GM13977 (cell line): Measurements from ENCODE around the gene PRDM16.

Experiments
- DNase-seq: peaks from one replicate; pipeline ENCODE4 v3.0.0; 2012; ENCODE audit warnings: low spot score
- CTCF ChIP-seq: IDR thresholded peaks from 2 replicates; pipeline ENCODE4 v1.5.1; 2012; ENCODE audit warnings: mild to moderate bottlenecking, control low read depth; ENCODE audit not compliant: insufficient read depth; ENCODE audit errors: extremely low read depth, missing control alignments
- in situ Hi-C: fragments of 300-500 bp; cut with MboI; formaldehyde crosslinking; loops from one replicate; pipeline ENCODE4 v1.12.0; 2022; ENCODE audit warnings: low sequenced_read_pairs, low pct_unique_long_range_greater_than_20kb, mixed read lengths, inconsistent platforms; ENCODE audit not compliant: unreplicated experiment

PRDM16 gene

GRCh38 chr1:3341236-3341994 lies 272.4 kb downstream of the PRDM16 start:
- no peak for DNase-seq
- no peak for TF ChIP-seq CTCF
- in situ Hi-C loops = no loop called here

GRCh38 chr1:3342960-3343359 lies 274.0 kb downstream of the PRDM16 start:
- in situ Hi-C loops = no loop called here
- no peak for DNase-seq
- no peak for TF ChIP-seq CTCF

GRCh38 chr1:3344395-3344794 lies 275.4 kb downstream of the PRDM16 start:
- no peak for TF ChIP-seq CTCF
- no peak for DNase-seq
- in situ Hi-C loops = no loop called here

- no peak for TF ChIP-seq CTCF
- DNase-seq = no peak
- in situ Hi-C loops = no loop called here
Observed at GRCh38 chr1:3345792-3346191, 276.8 kb downstream of the PRDM16 start.

- DNase-seq = no peak
- in situ Hi-C loops = no loop called here
Observed at GRCh38 chr1:3346478-3346877, 277.5 kb downstream of the PRDM16 start.

GRCh38 chr1:3347257-3348020 lies 278.4 kb downstream of the PRDM16 start:
- no peak for TF ChIP-seq CTCF
- in situ Hi-C loops = no loop called here
- no peak for DNase-seq

More at GRCh38 chr1:3346478-3346877, 277.5 kb downstream of the PRDM16 start:
- TF ChIP-seq CTCF = no peak
